GM18867 (cell line): ENCODE results near the gene CES3.
"Not testable (repeated sequence)": the region's sequence is repeated elsewhere in the genome, so short reads cannot be mapped to it uniquely, and the experiment has no call there.

Experiments used
- ATAC-seq: cut with Tn5 transposase; IDR thresholded peaks from one replicate; pipeline ENCODE4 v1.9.1; 2021; ENCODE audit warnings: mild to moderate bottlenecking, moderate library complexity; ENCODE audit not compliant: unreplicated experiment

CES3 gene

DNA sequence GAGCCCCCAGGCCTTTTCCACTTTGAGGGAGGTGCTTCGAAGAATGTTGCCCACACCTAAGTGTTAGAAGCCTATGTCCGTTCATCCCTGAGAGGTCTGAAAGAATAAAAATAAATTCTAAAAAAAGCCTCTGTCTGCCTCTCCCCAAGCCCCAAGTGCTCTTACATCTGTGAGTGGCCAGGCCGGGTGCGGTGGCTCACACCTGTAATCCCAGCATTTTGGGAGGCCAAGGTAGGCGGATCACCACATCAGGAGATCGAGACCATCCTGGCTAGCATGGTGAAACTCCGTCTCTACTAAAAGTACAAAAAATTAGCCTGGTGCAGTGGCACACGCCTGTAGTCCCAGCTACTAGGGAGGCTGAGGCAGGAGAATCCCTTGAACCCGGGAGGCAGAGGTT lies 16.1 kb upstream of the CES3 start:
- not testable (repeated sequence) for ATAC-seq

DNA sequence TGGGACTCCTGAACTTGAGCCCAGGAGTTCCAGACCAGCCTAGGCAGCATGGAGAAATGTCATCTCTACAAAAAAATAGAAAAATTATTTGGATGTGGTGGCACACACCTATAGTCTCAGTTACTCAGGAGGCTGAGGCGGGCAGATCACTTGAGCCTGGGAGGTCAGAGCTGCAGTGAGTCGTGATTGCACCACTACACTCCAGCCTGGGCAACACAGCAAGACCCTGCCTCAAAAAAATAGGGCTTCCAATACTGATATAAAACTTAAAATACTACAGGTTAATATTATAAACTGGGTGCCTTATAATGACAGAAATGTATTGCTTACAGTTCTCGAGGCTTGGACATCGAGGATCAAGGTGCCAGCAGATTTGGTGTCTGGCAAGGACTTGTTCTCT lies 15.1 kb upstream of the CES3 start:
- no peak for ATAC-seq

DNA sequence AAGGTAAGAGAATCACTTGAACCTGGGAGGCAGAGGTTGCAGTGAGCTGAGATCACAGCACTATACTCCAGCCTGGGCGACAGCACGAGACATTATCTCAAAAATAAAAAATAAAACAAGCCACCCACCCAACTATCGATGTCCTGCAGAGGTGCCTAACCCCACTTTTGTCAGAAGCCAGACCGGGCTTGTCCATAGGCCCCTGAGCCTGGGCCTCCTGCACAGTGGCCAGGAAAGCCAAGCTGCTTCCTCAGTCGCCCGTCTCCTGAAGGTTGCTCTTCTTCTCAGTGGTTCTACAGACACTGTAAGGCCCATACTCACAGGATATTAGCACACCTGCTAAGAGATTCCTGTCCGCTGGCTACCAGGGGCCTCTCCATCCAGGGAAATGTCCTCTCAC lies 14.5 kb upstream of the CES3 start:
- ATAC-seq, result no peak

DNA sequence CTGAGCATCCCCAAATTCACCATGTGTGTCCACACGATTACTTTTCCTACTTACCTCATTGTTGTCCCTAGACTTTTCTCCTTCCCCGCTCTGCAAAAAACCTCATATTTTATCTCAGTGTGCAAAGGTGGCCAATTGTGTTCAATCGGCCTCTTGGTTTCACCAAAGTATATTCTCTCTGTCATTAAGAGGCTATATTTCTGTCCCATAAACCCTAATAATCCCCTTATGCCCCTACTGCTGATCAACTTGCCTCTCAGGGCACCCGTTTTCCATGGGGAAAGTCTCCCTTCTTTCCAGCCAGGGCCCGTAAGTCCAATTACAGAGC lies 14.1 kb upstream of the CES3 start:
- no peak for ATAC-seq

DNA sequence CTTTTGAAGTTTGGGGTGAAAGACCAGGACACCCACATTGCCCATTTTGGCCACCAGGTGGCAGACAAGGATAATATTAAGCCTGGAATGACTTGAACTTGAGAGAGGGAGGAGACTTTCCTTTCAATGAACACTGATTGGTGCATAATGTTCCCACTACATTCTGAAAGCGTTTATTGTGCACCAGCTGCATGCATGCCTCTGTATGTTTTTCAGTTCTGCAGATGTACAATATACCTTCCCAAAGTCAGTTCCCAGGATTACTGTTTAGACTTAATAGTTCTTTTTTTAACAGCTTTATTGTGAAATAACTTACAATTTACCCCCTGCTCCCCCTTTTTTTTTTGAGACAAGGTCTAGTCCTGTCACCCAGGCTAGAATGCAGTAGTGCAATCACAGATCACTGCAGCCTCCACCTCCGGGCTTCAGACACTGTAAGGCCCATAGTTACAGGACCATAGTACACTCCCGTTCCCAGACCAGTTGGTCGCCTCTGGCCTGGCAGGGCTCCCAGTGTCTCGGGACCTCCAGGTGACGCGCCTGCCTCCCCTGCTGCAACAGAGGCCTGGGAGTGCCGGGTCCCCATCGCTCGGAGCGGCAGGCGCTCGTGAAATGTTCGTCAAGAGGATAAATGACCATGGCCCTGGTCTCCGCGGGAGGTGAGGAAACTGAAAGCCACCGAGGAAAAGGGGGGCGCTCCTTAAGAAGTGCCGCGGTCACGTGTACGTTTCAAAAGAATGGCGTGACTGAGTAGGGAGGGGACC lies 13.6 kb upstream of the CES3 start:
- peak; percentile 69 for ATAC-seq

DNA sequence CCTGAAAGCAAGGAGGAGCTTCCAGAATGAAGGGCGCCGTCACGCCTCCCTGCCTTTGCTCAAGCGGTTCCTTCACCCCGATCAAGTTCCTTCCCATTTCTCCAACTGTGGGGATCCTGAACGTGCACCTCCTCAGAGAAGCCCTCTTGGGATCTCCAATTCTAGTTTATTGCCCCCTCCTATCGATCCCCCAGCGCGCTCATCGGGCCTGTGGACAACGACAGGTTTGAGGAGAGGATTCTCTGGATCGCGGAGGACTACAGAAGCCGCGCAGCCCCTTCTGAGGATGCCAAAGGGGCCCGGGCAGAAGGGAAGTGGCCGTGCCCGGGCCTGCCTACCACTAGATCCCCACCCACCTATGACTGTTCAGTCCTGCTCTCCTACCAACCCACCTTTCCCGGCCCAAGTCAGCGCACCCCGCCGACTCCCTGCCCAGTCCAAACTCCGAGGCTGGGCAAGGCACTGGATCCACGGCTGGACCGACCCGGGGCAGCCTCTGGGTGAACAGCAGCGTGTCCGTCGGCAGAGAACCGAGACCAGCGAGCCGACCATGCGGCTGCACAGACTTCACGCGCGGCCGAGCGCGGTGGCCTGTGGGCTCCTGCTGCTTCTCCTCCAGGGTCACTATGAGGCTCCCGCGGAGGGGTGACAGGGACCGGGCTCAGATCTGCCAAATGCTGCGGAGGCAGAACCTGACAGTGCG lies 12.8 kb upstream of the CES3 start:
- no peak for ATAC-seq

DNA sequence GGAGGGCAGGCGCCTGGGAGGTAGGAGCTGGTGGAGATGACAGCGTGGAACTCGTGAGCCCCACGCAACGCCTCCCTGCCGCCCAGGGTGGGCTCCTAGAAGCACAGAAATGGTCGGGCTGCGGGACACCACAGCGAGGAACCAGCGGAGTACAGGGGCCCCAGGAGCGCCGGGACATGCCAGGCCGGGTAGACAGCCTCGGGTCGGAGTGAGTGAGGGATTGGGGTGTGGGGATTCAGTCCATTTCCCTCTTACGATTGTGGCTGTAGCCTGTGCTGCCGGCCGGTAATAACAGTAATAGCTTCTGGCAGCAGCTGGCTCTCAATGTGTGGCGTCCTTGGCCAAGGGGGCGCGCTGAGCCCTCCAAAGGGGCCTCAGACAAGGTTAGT lies 12.2 kb upstream of the CES3 start:
- ATAC-seq, result no peak

DNA sequence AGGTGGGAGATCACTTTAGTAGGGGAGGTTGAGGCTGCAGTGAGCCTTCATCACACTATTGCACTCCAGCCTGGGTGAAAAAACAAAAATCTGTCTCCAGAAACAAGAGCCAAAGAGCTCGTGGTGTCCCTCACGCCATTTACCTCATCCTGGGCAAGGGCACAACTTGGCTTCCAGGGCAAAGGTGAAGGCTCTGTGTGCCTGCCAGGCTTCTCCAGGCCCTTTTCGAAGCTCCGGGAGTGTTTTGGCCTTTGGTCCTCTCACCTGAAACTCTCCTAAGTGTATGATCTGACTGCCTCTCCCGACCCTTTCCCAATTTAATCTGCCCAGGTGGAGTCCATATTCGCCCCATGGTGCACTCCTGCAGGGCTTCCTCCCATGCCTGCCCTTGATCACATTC lies 11.6 kb upstream of the CES3 start:
- ATAC-seq, result no peak

DNA sequence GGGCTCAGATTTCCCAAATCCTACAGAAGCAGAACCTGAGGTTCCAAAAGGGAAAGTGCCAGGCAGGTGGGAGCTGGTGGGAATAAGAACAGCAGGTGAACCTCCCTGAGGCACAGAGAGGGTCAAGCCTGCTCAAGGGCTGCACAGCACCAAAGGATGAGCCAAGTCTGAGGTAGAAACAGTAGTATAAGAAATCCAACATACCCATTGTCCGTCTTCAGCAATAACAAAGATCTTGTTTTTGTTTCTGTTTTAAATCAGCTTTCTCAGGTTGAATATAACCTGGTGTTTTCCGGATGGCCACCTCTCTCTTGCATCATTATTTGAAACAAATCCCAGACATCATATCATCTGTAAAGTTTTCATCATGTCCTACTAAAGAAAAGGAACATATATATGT lies 10.6 kb upstream of the CES3 start:
- ATAC-seq, result no peak

DNA sequence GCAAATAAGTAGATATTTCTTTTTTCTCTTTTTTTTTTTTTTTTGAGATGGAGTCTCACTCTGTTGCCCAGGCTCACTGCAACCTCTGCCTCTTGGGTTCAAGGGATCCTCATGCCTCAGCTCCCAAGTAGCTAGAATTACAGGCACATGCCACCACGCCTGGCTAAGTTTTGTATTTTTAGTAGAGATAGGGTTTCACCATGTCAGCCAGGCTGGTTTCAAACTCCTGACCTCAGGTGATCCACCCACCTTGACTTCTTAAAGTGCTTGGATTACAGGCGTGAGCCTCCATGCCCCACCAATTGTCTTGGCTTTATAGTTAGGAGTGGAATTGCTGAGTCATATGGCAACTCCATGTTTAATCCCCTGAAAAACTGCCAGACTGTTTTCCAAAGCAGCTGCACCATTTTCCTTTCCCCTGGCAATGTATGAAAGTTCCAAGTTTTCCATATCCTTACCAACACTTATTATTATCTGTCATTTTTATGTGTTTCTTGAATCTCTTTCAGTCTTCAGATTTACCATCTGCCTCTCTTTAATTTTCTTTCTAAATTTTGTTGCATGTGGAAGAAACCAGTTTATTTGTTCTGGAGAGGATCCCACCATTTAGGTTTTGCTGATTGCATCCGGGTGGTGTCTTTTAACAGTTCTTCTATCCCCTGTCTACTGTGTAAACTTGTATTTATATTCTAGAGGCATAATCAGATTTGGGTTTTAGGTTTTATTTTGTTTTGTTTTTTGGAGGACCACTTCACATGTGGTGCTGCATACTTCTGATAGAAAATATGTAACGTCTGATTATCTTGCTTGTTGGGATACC lies 9.9 kb upstream of the CES3 start:
- ATAC-seq, result no peak

DNA sequence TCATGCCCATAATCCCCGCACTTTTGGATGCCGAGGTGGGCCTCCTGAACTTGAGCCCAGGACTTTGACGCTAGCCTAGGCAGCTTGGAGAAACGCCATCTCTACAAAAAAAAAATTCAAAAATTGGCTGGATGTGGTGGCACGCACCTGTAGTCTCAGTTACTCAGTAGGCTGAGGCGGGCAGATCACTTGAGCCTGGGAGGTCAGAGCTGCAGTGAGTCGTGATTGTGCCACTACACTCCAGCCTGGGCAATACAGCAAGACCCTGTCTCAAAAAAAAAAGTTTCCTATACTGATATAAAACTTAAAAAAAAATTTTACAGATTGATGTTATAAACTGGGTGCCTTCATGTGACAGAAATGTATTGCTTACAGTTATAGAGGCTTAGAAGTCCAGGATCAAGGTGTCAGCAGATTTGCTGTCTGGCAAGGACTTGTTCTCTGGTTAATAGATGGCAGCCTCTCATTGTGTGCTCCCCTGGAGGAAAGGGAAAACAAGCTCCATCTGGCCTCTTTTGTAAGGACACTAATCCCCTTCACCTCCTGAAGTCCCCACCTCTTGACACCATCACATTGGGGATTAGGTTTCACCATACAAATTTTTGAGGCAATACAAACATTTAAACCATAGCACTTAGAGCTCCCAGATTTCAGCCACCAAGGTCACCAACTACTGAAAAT lies 8.5 kb upstream of the CES3 start:
- no peak for ATAC-seq

DNA sequence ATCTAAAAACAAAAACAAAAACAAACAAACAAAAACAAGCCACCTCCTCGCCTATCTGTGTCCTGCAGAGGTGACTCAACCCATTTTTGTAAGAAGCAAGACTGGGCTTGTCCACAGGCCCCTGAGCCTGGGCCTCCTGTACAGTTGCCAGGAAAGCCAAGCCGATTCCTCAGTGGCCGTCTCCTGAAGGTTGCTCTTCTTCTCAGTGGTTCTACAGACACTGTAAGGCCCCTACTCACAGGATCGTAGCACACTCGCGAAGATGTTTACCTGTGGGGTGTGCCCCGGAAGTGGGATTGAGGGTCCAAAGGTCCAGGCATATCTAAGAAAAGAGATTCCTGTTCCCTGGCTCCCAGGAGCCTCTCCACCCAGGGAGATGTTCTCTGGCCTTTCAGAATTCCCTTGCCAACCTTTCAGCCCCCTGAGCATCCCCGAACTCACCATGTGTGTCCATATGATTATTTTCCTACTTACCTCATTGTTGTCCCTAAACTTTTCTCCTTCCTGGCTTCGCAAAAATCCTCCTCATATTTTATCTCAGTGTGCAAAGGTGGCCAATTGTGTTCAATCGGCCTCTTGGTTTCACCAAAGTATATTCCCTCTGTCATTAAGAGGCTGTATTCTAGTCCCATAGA lies 7.5 kb upstream of the CES3 start:
- ATAC-seq, result no peak

DNA sequence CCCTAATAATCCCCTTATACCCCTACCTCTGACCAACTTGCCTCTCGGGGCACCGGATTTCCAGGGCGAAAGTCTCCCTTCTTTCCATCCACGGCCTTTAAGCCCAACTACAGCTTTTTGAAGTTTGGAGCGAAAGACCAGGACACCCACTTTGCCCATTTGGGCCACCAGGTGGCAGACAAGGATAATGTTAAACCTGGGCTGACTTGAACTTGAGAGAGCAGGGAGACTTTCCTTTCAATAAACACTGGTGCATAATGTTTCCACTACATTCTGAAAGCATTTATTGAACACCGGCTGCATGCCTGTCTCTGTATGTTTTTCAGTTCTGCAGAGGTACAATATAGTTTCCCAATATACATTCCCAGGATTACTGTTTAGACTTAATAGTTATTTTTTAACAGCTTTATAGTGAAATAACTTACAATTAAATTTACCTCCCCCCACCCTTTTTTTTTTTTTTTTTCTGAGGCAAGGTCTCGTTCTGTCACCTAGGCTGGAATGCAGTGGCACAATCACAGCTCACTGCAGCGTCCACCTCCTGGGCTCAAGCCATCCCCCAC lies 6.9 kb upstream of the CES3 start:
- ATAC-seq, result no peak

DNA sequence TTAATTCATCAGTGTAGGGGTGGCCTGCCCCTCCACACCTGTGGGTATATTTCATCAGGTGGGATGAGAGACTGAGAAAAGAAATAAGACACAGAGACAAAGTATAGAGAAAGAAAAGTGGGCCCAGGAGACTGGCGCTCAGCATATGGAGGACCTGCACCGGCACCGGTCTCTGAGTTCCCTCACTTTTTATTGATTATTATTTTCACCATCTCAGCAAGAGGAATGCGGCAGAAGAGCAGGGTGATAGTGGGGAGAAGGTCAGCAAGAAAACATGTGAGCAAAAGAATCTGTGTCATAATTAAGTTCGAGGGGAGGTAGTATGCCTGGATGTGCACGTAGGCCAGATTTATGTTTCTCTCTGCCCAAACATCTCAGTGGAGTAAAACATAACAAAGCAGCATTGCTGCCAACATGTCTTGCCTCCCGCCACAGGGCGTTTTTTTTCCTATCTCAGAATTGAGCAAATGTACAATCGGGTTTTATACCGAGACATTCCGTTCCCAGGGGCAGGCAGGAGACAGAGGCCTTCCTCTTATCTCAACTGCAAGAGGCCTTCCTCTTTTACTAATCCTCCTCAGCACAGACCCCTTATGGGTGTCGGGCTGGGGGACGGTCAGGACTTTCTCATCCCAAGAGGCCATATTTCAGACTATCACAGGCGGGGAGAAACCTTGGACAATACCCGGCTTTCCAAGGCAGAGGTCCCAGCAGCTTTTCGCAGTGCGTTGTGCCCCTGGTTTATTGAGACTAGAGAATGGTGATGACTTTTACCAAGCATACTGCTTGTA lies 5.5 kb upstream of the CES3 start:
- ATAC-seq, result not testable (repeated sequence)

DNA sequence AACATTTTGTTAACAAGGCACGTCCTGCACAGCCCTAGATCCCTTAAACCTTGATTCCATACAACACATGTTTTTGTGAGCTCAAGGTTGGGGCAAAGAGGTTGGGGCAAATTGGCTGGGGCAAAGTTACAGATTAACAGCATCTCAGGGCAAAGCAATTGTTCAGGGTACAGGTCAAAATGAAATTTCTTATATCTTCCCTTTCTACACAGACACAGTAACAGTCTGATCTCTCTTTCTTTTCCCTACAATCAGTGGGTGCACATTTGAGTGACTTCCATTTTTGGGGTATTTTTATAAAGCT lies 5.0 kb upstream of the CES3 start:
- ATAC-seq, result not testable (repeated sequence)

DNA sequence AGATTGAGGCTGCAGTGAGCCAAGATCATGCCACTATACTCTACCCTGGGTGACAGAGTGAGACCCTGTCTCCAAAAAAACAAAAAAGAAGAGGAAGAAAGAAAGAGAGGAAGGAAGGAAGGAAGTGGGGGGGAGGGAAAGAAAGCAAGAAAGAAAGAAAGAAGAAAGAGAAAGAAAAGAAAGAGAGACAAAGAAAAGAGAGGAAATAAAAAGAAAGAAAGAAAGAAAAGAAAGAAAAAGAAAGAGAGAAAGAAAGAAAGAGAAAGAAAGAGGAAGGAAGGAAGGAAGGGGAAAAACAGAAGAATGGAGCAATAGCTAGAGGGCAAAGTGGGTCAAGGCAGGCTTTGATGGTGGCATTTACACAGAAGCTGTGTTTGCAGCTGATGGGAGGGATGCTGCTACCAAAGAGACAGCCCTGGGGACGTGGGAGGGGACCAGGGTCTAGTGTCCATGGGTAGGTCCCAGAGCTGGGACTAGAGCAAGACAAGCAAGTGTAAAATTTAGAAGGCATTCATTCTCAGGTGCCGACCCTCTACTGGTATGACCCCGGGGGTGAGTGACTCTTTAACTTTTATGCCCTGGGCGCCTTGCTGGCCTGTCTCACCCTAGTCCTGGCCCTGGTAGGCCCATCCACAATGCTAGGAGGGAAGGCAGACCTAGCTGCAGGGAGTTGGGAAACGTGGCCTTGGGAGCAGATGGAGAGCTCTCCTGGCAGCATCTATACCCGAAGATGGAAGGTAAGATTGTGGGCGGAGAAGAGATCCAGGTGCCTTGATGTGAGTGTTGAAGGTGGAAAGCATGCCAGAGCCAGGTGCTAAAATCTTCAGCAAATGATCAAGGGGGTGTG lies 2.0 kb upstream of the CES3 start:
- ATAC-seq, result no peak

DNA sequence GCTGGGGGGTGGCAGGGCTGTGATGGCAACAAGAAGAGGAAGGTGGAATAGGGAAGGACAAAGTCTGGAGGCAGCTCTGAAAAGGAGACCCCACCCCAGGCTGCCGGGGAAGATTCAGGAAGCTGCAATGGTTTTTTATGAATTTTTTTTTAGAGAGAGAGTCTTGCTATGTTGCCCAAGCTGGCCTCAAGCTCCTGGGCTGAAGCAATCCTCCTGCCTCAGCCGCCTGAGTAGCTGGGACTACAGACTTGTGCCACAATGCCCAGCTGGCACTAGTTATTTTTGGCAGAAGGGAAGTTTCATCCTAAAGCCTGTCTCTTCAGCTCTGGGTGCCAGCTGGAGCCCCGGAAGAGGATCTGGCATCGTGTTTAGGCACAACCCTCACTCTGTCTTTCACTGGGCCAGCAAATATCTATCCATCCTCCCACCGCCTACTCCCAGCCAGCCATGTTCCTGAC lies 1.3 kb upstream of the CES3 start:
- no peak for ATAC-seq

DNA sequence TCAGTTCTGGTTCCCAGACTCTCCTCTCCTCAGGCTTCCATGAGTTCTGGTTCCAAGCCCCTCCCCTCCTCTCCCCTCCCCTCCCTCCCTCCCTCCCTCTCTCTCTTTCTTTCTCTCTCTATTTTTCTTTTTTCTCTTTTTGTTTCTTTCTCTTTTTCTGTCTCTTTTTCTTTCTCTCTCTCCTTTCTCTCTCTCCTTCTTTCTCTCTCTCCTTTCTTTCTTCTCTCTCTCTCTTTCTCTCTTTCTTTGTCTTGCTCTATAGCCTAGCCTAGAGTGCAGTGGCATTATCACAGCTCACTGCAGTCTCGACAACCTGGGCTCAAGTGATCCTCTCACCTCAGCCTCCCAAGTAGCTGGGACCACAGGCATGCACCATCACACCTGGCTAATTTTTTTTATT lies 796 bp upstream of the CES3 start:
- ATAC-seq, result no peak

DNA sequence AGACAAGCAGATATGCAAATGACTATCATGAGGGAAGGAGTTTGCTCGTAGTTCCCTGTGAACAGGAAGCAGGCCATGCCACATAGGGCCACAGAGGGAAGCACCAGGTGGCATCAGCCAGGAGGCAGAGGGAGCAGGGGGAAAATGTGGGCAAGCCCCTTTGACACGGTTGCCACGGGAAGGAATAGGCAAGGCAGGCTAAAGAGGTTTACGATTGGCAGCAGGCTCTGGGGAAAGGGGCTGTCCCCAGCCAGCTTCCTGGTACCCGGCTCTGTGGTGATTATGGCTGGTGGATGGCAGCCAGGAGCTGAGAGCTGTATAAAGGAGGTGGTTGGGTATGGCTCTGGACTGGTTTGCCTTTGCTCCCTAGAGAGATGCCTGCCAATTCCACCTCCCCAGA lies 848 bp downstream of the CES3 start:
- no peak for ATAC-seq
